A549 treated with dexamethasone at 1 μM for 4 hours (cell line): ENCODE measurements around the gene REG3G. TPM values are rescaled to one million over a fixed set of nuclear protein-coding genes. Genes with fewer than 3 reads are reported as not detected.

Experiments used
- total RNA-seq: library from RNA; stranded (reverse); fragments of 200-300 nt; extraction: Qiagen RNA extraction; gene quantifications from 5 replicates; pipeline ENCODE4 v1.2.3, GENCODE V29; 2022

The REG3G gene
- not detected in 5 replicates for total RNA-seq

DNA sequence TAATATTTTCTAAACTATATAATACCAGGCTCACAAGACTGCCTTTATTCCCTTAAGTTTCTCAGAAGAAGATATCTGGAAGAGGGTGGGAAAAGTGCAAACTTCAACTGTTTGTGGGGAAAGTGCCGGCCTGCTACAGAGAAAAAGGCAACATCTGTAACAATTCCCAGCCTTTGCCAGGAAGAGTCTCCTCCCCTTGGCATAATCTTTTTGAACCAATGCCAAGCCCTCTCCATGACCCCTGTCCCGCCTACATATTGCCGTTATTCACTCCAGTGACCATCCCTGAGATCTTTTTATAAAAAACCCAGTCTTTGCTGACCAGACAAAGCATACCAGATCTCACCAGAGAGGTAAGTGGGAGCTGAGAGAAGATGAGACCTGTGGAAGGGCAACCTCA is at the start of gene REG3G:
TSS of gene REG3G (plus strand) at position 282 of the 400 bp plus-strand sequence. CDS start 392 bp downstream, outside the sequence.

Other genes starting within 250 kb of the REG3G start
- gene REG1B, start 62.3 kb downstream of the REG3G start, total RNA-seq, result not detected in 5 replicates
- gene REG1A, start 94.8 kb downstream of the REG3G start, total RNA-seq, result not detected in 5 replicates
- gene REG3A, start 134.1 kb downstream of the REG3G start, total RNA-seq, result not detected in 5 replicates